Epithelial cell of proximal tubule (primary cell): ENCODE results near the gene PARP11. TPM values are rescaled to one million over a fixed set of nuclear protein-coding genes. Genes with fewer than 3 reads are reported as not detected.

Source experiments
- DNase-seq: peaks from one replicate; pipeline ENCODE4 v3.0.0-alpha.2; 2011; ENCODE audit warnings: low read depth
- H3K4me3 ChIP-seq: 2 replicates; pipeline ENCODE4 v1.5.1; 2011; ENCODE audit warnings: low read depth, mild to moderate bottlenecking, low read length
- total RNA-seq: library from RNA; depleted of rRNA; stranded (reverse); fragments of >200 nt; gene quantifications from 2 replicates; pipeline ENCODE4 v1.2.3, GENCODE V29; 2015
- TF ChIP-seq, protein P1 (sequence below): conservative IDR thresholded peaks from 2 replicates; pipeline ENCODE4 v1.5.1; 2012; ENCODE audit warnings: low read depth, mild to moderate bottlenecking, low read length

The PARP11 gene
- total RNA-seq, 1 donor from 2014 or later: 3.6 TPM

DNA sequence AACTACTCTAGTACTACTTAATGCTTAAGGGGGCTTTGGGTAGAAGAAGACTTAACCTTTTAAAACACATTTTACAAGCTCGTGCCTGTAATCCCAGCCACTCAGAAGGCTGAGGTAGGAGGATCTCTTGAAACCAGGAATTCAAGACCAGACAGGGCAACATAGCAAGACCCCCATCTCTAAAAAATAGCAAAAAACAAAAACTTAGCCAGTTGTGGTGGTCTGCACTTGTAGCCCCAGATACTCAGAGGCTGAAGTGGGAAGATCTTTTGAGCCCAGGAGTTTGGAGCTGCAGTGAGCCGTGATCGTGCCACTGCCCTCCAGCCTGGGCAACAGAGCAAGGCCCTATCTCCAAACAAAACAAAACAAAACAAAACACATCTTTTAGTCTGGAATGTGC, 39.7 kb upstream of the PARP11 start:
- no peak for DNase-seq
- no peak overlapping the region for H3K4me3 ChIP-seq
- TF ChIP-seq, protein P1, sequence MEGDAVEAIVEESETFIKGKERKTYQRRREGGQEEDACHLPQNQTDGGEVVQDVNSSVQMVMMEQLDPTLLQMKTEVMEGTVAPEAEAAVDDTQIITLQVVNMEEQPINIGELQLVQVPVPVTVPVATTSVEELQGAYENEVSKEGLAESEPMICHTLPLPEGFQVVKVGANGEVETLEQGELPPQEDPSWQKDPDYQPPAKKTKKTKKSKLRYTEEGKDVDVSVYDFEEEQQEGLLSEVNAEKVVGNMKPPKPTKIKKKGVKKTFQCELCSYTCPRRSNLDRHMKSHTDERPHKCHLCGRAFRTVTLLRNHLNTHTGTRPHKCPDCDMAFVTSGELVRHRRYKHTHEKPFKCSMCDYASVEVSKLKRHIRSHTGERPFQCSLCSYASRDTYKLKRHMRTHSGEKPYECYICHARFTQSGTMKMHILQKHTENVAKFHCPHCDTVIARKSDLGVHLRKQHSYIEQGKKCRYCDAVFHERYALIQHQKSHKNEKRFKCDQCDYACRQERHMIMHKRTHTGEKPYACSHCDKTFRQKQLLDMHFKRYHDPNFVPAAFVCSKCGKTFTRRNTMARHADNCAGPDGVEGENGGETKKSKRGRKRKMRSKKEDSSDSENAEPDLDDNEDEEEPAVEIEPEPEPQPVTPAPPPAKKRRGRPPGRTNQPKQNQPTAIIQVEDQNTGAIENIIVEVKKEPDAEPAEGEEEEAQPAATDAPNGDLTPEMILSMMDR: no peak

DNA sequence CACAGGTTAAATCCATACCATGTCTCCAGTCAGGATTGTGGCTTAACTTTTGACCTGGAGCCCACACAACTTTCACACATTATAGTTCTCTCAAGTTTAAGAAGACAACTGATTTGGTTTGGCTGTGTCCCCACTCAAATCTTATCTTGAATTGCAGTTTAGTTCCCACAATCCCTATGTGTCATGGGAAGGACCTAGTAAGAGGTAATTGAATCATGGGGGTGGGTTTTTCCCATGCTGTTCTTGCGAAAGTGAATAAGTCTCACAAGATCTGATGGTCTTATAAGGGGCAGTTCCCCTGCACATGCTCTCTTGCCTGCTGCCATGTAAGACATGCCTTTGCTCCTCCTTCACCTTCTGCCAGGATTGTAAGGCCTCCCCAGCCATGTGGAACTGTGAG, 38.2 kb upstream of the PARP11 start:
- no peak overlapping the region for H3K4me3 ChIP-seq
- DNase-seq: no peak
- TF ChIP-seq, protein P1: no peak

DNA sequence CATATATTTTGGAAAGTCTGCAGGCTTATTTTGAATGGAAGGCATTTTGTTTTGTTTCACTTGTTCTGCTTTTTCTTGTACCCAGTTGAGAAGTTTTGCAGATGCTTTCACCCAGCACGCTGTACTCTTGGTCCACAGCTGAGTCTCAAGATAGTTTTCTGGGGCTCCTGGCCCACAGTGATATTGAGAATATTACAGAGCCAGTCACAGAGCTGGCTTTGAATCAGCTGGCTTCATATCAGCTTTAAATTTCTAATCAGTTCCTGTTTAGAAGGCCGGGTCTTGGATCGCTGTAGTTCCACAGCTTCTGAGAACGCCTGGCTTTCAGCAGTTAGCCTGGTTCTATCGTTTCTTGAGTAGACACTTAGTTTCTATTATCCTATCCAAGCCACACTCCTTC, 32.5 kb upstream of the PARP11 start:
- DNase-seq: no peak
- H3K4me3 ChIP-seq: no peak overlapping the region
- TF ChIP-seq, protein P1: no peak

DNA sequence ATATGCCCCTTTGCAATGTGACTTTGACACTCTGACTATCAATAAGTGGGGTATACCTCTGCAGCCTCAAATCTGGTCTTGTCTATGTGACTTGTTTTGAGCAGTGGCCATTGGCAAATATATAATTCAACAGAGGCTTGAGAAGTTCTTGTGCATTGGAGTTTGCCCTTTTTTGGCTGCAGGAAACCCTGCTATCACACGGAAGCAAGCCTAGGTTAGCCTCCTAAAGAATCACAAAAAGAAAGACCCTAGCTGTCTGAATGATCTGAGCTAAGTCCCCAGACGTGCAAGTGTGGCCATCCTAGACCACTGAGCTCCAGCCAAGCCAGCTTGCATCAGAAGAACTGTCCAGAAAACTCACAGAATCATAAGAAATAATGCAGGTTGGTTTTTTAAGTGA, 31.8 kb upstream of the PARP11 start:
- no peak for DNase-seq
- TF ChIP-seq, protein P1: no peak
- H3K4me3 ChIP-seq: no peak overlapping the region

DNA sequence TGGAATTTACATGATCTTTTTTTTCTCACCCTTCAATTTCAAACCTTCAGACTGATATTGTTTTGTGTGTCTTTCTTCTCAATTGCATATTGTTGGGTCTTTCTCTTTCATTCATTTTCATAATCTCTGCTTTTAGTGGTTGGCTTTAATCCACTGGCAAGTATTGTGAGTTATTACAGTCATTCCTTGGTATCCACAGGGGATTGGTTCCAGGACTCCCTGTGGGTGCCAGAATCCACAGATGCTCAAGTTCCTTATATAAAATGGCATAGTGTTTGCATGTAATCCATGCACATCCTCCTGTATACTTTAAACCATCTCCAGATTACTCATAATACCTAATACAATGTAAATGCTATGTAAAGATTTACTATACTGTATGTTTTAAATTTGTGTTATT, 29.7 kb upstream of the PARP11 start:
- H3K4me3 ChIP-seq: no peak overlapping the region
- TF ChIP-seq, protein P1: no peak
- DNase-seq: no peak

DNA sequence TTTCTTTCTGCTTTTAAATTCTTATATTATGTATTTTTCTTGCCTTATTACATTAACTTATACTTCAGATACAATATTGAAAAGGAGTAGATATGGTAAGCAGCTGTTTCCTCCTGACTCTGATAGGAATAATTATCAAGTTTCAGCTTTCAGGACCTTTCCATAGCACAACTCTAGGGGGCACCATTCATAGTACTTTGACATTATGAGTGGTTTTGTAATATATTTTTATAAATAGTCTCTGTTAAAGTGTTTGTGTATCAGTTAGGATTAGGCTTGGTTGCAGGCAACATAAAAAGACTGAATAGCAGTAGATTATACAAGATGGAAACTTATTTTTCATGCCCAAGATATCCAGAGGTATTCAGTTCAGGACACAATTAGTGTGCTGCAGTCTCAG, 27.9 kb upstream of the PARP11 start:
- TF ChIP-seq, protein P1: peak; percentile 17
- no peak overlapping the region for H3K4me3 ChIP-seq

DNA sequence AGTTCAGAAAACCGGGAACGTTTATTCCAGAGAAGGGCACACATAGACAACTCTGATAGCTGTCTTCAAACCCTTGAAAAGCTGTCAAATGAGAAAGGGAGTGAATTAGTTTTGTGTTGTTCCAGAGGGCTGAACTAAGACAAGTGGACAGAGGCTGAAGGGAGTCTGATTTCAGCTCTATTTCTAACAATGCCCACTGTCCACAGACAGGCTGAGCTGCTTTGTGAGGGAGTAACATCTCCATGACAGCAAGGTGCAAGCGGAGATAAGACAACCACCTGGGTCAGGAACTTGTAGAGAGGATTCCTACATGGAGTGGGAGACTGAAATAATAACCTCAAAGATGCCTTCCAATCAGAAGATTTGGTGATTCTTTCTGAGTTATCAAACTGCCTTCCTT, 25.6 kb upstream of the PARP11 start:
- TF ChIP-seq, protein P1: no peak
- no peak overlapping the region for H3K4me3 ChIP-seq
- no peak for DNase-seq

More for the DNA sequence above, 27.9 kb upstream of the PARP11 start:
- no peak for DNase-seq
